ENCODE data around the gene MRPL45. TPM values are rescaled to one million over a fixed set of nuclear protein-coding genes. Genes with fewer than 3 reads are reported as not detected.

MRPL45 gene
- polyA plus RNA-seq, 1 donor from 2014 or later = 27.5 TPM

GRCh38 chr17:38336838-38337237, 39.9 kb downstream of the MRPL45 start:
- Histone ChIP-seq H3K36me3 (ENCODE audit: insufficient read depth, low read length) (no peaks in the 10 kb centered on the region), H3K4me3 (ENCODE audit: low read length) (no peak overlapping the region), H3K9ac (ENCODE audit: low read length) (no peak overlapping the region), H2AFZ (ENCODE audit: low read depth, low read length) (no peak overlapping the region), H3K9me2 (ENCODE audit: insufficient read depth, low read length) (no peaks in the 10 kb centered on the region), H4K20me1 (ENCODE audit: insufficient read depth) (no peaks in the 10 kb centered on the region), H3K27me3 (ENCODE audit: insufficient read depth, low read depth, low read length) (no peaks in the 10 kb centered on the region), H3F3A (ENCODE audit: insufficient read depth, low read length, poor library complexity, severe bottlenecking) (no peaks in the 10 kb centered on the region), H3K9me3 (ENCODE audit: low read length) (no peaks in the 10 kb centered on the region), H3K4me2 (ENCODE audit: low read length) (no peak overlapping the region), H3K79me2 (replicated peaks; ENCODE audit: insufficient read depth, low read length) (no peaks in the 10 kb centered on the region), H3K27ac (ENCODE audit: low read length) (no peak overlapping the region)
- no peak for TF ChIP-seq EP300 (conservative IDR thresholded peaks at IDR 0.05; ENCODE audit: poor library complexity, severe bottlenecking)
- TF ChIP-seq RAD21 (conservative IDR thresholded peaks at IDR 0.05) = no peak
- TF ChIP-seq POLR2AphosphoS5 (IDR thresholded peaks at IDR 0.05) = no peak
- TF ChIP-seq, protein P1, sequence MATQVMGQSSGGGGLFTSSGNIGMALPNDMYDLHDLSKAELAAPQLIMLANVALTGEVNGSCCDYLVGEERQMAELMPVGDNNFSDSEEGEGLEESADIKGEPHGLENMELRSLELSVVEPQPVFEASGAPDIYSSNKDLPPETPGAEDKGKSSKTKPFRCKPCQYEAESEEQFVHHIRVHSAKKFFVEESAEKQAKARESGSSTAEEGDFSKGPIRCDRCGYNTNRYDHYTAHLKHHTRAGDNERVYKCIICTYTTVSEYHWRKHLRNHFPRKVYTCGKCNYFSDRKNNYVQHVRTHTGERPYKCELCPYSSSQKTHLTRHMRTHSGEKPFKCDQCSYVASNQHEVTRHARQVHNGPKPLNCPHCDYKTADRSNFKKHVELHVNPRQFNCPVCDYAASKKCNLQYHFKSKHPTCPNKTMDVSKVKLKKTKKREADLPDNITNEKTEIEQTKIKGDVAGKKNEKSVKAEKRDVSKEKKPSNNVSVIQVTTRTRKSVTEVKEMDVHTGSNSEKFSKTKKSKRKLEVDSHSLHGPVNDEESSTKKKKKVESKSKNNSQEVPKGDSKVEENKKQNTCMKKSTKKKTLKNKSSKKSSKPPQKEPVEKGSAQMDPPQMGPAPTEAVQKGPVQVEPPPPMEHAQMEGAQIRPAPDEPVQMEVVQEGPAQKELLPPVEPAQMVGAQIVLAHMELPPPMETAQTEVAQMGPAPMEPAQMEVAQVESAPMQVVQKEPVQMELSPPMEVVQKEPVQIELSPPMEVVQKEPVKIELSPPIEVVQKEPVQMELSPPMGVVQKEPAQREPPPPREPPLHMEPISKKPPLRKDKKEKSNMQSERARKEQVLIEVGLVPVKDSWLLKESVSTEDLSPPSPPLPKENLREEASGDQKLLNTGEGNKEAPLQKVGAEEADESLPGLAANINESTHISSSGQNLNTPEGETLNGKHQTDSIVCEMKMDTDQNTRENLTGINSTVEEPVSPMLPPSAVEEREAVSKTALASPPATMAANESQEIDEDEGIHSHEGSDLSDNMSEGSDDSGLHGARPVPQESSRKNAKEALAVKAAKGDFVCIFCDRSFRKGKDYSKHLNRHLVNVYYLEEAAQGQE (IDR thresholded peaks at IDR 0.05; ENCODE audit: borderline replicate concordance) = no peak
- TF ChIP-seq TAF1 (IDR thresholded peaks at IDR 0.05; ENCODE audit: low read depth) = no peak
- TF ChIP-seq EZH2 (IDR thresholded peaks at IDR 0.05; ENCODE audit: borderline replicate concordance, insufficient read depth, low read length, poor library complexity, severe bottlenecking) = no peak
- no peak for TF ChIP-seq SMC3 (conservative IDR thresholded peaks at IDR 0.05; ENCODE audit: poor library complexity)
- no peak for TF ChIP-seq MXI1 (conservative IDR thresholded peaks at IDR 0.05; ENCODE audit: poor library complexity, severe bottlenecking)
- TF ChIP-seq, protein P2, sequence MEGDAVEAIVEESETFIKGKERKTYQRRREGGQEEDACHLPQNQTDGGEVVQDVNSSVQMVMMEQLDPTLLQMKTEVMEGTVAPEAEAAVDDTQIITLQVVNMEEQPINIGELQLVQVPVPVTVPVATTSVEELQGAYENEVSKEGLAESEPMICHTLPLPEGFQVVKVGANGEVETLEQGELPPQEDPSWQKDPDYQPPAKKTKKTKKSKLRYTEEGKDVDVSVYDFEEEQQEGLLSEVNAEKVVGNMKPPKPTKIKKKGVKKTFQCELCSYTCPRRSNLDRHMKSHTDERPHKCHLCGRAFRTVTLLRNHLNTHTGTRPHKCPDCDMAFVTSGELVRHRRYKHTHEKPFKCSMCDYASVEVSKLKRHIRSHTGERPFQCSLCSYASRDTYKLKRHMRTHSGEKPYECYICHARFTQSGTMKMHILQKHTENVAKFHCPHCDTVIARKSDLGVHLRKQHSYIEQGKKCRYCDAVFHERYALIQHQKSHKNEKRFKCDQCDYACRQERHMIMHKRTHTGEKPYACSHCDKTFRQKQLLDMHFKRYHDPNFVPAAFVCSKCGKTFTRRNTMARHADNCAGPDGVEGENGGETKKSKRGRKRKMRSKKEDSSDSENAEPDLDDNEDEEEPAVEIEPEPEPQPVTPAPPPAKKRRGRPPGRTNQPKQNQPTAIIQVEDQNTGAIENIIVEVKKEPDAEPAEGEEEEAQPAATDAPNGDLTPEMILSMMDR (IDR thresholded peaks at IDR 0.05; ENCODE audit: poor library complexity, severe bottlenecking) = no peak

- Histone ChIP-seq H3F3A (ENCODE audit: insufficient read depth, low read length, poor library complexity, severe bottlenecking) (no peaks in the 10 kb centered on the region), H3K4me2 (ENCODE audit: low read length) (no peak overlapping the region), H3K27me3 (ENCODE audit: insufficient read depth, low read depth, low read length) (no peaks in the 10 kb centered on the region), H3K79me2 (replicated peaks; ENCODE audit: insufficient read depth, low read length) (no peaks in the 10 kb centered on the region), H3K36me3 (ENCODE audit: insufficient read depth, low read length) (no peaks in the 10 kb centered on the region), H3K9ac (ENCODE audit: low read length) (no peak overlapping the region), H3K9me2 (ENCODE audit: insufficient read depth, low read length) (no peaks in the 10 kb centered on the region), H4K20me1 (ENCODE audit: insufficient read depth) (no peaks in the 10 kb centered on the region), H3K27ac (ENCODE audit: low read length) (no peak overlapping the region), H3K9me3 (ENCODE audit: low read length) (no peaks in the 10 kb centered on the region), H3K4me3 (ENCODE audit: low read length) (no peak overlapping the region), H2AFZ (ENCODE audit: low read depth, low read length) (no peak overlapping the region)
- TF ChIP-seq POLR2AphosphoS5 (IDR thresholded peaks at IDR 0.05) = no peak
- TF ChIP-seq EZH2 (IDR thresholded peaks at IDR 0.05; ENCODE audit: borderline replicate concordance, insufficient read depth, low read length, poor library complexity, severe bottlenecking) = no peak
- no peak for TF ChIP-seq SMC3 (conservative IDR thresholded peaks at IDR 0.05; ENCODE audit: poor library complexity)
- no peak for TF ChIP-seq TAF1 (IDR thresholded peaks at IDR 0.05; ENCODE audit: low read depth)
- TF ChIP-seq MXI1 (conservative IDR thresholded peaks at IDR 0.05; ENCODE audit: poor library complexity, severe bottlenecking) = no peak
- TF ChIP-seq EP300 (conservative IDR thresholded peaks at IDR 0.05; ENCODE audit: poor library complexity, severe bottlenecking) = no peak
- TF ChIP-seq, protein P1 (IDR thresholded peaks at IDR 0.05; ENCODE audit: borderline replicate concordance) = no peak
- TF ChIP-seq, protein P2 (IDR thresholded peaks at IDR 0.05; ENCODE audit: poor library complexity, severe bottlenecking) = no peak
- TF ChIP-seq RAD21 (conservative IDR thresholded peaks at IDR 0.05) = no peak
Measured at GRCh38 chr17:38338053-38338452, 41.1 kb downstream of the MRPL45 start.

Data from neural cell (in vitro differentiated cells).